H1 (cell line): ENCODE results near the gene SMURF2. TPM values are rescaled to one million over a fixed set of nuclear protein-coding genes. Genes with fewer than 3 reads are reported as not detected.
A peak's percentile ranks its signal among the peaks of the same experiment; 100 is the strongest.

Experiments
- CTCF ChIA-PET: fragments of 300-600 bp; sonication (Branson Sonifier 250); formaldehyde crosslinking; loops from one replicate; lab custom pipeline; 2021; ENCODE audit not compliant: partially characterized antibody; lab: Charles Lee
- POLR2A ChIA-PET: fragments of 300-600 bp; sonication (Branson Sonifier 250); formaldehyde crosslinking; loops from one replicate; lab custom pipeline; 2021; ENCODE audit warnings: inconsistent platforms; ENCODE audit not compliant: partially characterized antibody; lab: Charles Lee
- DNase-seq, 2 experiments: peaks; one replicate each; pipeline versions ENCODE4 v3.0.0 to v3.0.0-alpha.2; 2010 to 2022; ENCODE audit warnings: low spot score in 2 of 2, low read depth in 1 of 2, mixed read lengths in 1 of 2
- FAIRE-seq: peaks from 2 replicates; lab custom pipeline; 2011; peaks lifted over from hg19 to GRCh38; lab: Jason Lieb, UNC
- H2AFZ ChIP-seq: 2 replicates; pipeline ENCODE4 v1.8.1; 2012; ENCODE audit warnings: low read length, inconsistent platforms
- H2AK5ac ChIP-seq: 2 replicates; pipeline ENCODE4 v1.6.1; 2013; ENCODE audit warnings: low read depth, low read length
- H2BK120ac ChIP-seq: replicated peaks from 2 replicates; pipeline ENCODE3; 2013; ENCODE audit warnings: low read depth, low read length, inconsistent platforms
- H2BK12ac ChIP-seq: 2 replicates; pipeline ENCODE4 v1.6.1; 2013; ENCODE audit warnings: low read depth, low read length
- H2BK15ac ChIP-seq: 2 replicates; pipeline ENCODE4 v1.6.1; 2013; ENCODE audit warnings: low read length
- H2BK20ac ChIP-seq: 2 replicates; pipeline ENCODE4 v1.6.1; 2013; ENCODE audit warnings: low read length
- H2BK5ac ChIP-seq: 2 replicates; pipeline ENCODE4 v1.6.1; 2013; ENCODE audit warnings: low read depth, low read length
- H3K14ac ChIP-seq: 2 replicates; pipeline ENCODE4 v1.6.1; 2013; ENCODE audit warnings: inconsistent platforms; ENCODE audit not compliant: insufficient read length
- H3K18ac ChIP-seq: 2 replicates; pipeline ENCODE4 v1.6.1; 2013; ENCODE audit warnings: low read length; ENCODE audit errors: extremely low read depth
- H3K23ac ChIP-seq: 2 replicates; pipeline ENCODE4 v1.6.1; 2013; ENCODE audit warnings: inconsistent platforms; ENCODE audit not compliant: insufficient read length
- H3K23me2 ChIP-seq: 2 replicates; pipeline ENCODE4 v1.6.1; 2013; ENCODE audit warnings: low read depth, low read length
- H3K27ac ChIP-seq: 2 replicates; pipeline ENCODE4 v1.6.1; 2011; ENCODE audit warnings: low read depth, low read length, inconsistent platforms
- H3K27me3 ChIP-seq, 4 experiments: replicated peaks in 1 of 4; 1 replicate in 1 of 4; 2 replicates in 3 of 4; pipeline versions ENCODE4 v1.6.1 to v1.8.1; 2011 to 2013; ENCODE audit warnings: low read length in 3 of 4, mild to moderate bottlenecking in 3 of 4, inconsistent platforms in 2 of 4, mixed read lengths in 2 of 4, moderate library complexity in 1 of 4; ENCODE audit not compliant: control insufficient read depth in 3 of 4, insufficient read depth in 3 of 4; ENCODE audit errors: extremely low read depth in 1 of 4
- H3K36me3 ChIP-seq, 4 experiments: 2 replicates each; pipeline versions ENCODE4 v1.6.1 to v1.8.1; 2011 to 2013; ENCODE audit warnings: mild to moderate bottlenecking in 4 of 4, low read length in 3 of 4, moderate library complexity in 2 of 4, control low read depth in 1 of 4, inconsistent platforms in 1 of 4; ENCODE audit not compliant: insufficient read depth in 4 of 4, control insufficient read depth in 2 of 4
- H3K4ac ChIP-seq: replicated peaks from 2 replicates; pipeline ENCODE3; 2013; ENCODE audit warnings: low read length, low read depth, mixed read lengths, inconsistent platforms; ENCODE audit not compliant: insufficient read length
- H3K4me1 ChIP-seq, 4 experiments: replicated peaks in 1 of 4; 1 replicate in 1 of 4; 2 replicates in 3 of 4; pipeline versions ENCODE4 v1.6.1 to v1.8.1; 2011 to 2013; ENCODE audit warnings: low read length in 3 of 4, inconsistent platforms in 2 of 4, mixed read lengths in 1 of 4; ENCODE audit not compliant: insufficient read depth in 4 of 4, control insufficient read depth in 3 of 4
- H3K4me2 ChIP-seq, 2 experiments: 2 replicates each; pipeline versions ENCODE4 v1.6.1 to v1.8.1; 2011 to 2013; ENCODE audit warnings: low read depth in 2 of 2, low read length in 2 of 2, control low read depth in 1 of 2, inconsistent platforms in 1 of 2, mild to moderate bottlenecking in 1 of 2; ENCODE audit not compliant: insufficient read depth in 1 of 2
- H3K4me3 ChIP-seq, 4 experiments: fragments of 200-600, 300-600 bp in 1 of 4; sonication (generic), shearing (Covaris generic), sonication (Bioruptor Twin) in 1 of 4; 2 replicates each; pipeline versions ENCODE4 v1.5.1 to v1.8.1; 2011 to 2016; ENCODE audit warnings: low read length in 4 of 4, low read depth in 3 of 4, control low read depth in 2 of 4, inconsistent platforms in 2 of 4, mild to moderate bottlenecking in 2 of 4, mixed read lengths in 1 of 4, moderate library complexity in 1 of 4; ENCODE audit not compliant: insufficient read depth in 2 of 4; ENCODE audit errors: extremely low read depth in 1 of 4
- H3K56ac ChIP-seq: replicated peaks from 2 replicates; pipeline ENCODE3; 2013; ENCODE audit warnings: low read depth, mild to moderate bottlenecking, mixed read lengths, low read length, inconsistent platforms; ENCODE audit not compliant: insufficient read length
- H3K79me1 ChIP-seq: 2 replicates; pipeline ENCODE4 v1.6.1; 2013; ENCODE audit warnings: low read depth, low read length, control low read depth
- H3K79me2 ChIP-seq, 2 experiments: 2 replicates each; pipeline versions ENCODE4 v1.6.1 to v1.8.1; 2012 to 2013; ENCODE audit warnings: low read length in 2 of 2, mild to moderate bottlenecking in 2 of 2, inconsistent platforms in 1 of 2; ENCODE audit not compliant: insufficient read depth in 2 of 2, control insufficient read depth in 1 of 2
- H3K9ac ChIP-seq, 4 experiments: replicated peaks in 1 of 4; 1 replicate in 1 of 4; 2 replicates in 3 of 4; pipeline versions ENCODE4 v1.6.1 to v1.8.1; 2011 to 2013; ENCODE audit warnings: low read depth in 3 of 4, low read length in 3 of 4, control low read depth in 2 of 4, mild to moderate bottlenecking in 2 of 4, moderate library complexity in 2 of 4, inconsistent platforms in 1 of 4; ENCODE audit errors: extremely low read depth in 1 of 4
- H3K9me3 ChIP-seq, 2 experiments: 2 replicates each; pipeline versions ENCODE4 v1.6.1 to v1.8.1; 2012 to 2013; ENCODE audit warnings: mild to moderate bottlenecking in 2 of 2, moderate library complexity in 2 of 2, control low read depth in 1 of 2, inconsistent platforms in 1 of 2, low read depth in 1 of 2, low read length in 1 of 2, mixed read lengths in 1 of 2; ENCODE audit not compliant: insufficient read depth in 2 of 2
- H4K20me1 ChIP-seq, 2 experiments: replicated peaks in 1 of 2; 2 replicates each; pipeline versions ENCODE3 to v1.8.1; 2011 to 2013; ENCODE audit warnings: inconsistent platforms in 2 of 2, low read length in 2 of 2, mild to moderate bottlenecking in 1 of 2; ENCODE audit not compliant: insufficient read depth in 2 of 2, control insufficient read depth in 1 of 2
- H4K5ac ChIP-seq: 2 replicates; pipeline ENCODE4 v1.6.1; 2013; ENCODE audit warnings: low read length, low read depth, mixed read lengths, inconsistent platforms; ENCODE audit not compliant: insufficient read length
- H4K8ac ChIP-seq: 2 replicates; pipeline ENCODE4 v1.8.0; 2013; ENCODE audit warnings: mild to moderate bottlenecking, moderate library complexity, low read length, inconsistent platforms; ENCODE audit not compliant: insufficient read depth; ENCODE audit errors: extremely low read depth
- H4K91ac ChIP-seq: replicated peaks from 2 replicates; pipeline ENCODE3; 2013; ENCODE audit warnings: low read length, mixed read lengths, inconsistent platforms; ENCODE audit not compliant: insufficient read length
- WGBS, 2 experiments: shearing (Covaris generic) in 1 of 2; methylation state at CpG; one replicate each; pipeline versions ENCODE4 v1.1.6 to v1.1.7; 2013 to 2015; ENCODE audit warnings: low lambda C conversion rate in 2 of 2, mixed read lengths in 2 of 2, inconsistent platforms in 1 of 2, low coverage in 1 of 2, missing lambda C conversion rate in 1 of 2; ENCODE audit not compliant: insufficient replicate concordance in 2 of 2, insufficient coverage in 1 of 2, insufficient read length in 1 of 2; ENCODE audit errors: extremely low coverage in 1 of 2, missing lambda C conversion rate in 1 of 2; 5-methylcytosine and 5-hydroxymethylcytosine counted together
- polyA plus RNA-seq, 7 experiments: library from polyadenylated mRNA; depleted of rRNA in 3 of 7; stranded (reverse) in 5 of 7; unstranded in 2 of 7; fragments of >200 nt in 5 of 7; fragments of 200-250 nt in 2 of 7; gene quantifications; 1 replicate in 5 of 7; 2 replicates in 1 of 7; 4 replicates in 1 of 7; pipeline versions ENCODE4 v1.2.1 to v1.2.3, GENCODE V29; 2011 to 2013; ENCODE audit warnings: missing spikeins in 2 of 7, mixed read lengths in 2 of 7
- total RNA-seq: library from RNA; stranded (reverse); fragmentation: NEBNext Ultra II Directional; extraction: Animal tissue kit (Norgen Biotek cat#: 25700); gene quantifications from 2 replicates; pipeline ENCODE4 v1.2.1, GENCODE V29; 2021

The SMURF2 gene
- total and polyA plus RNA-seq, 2 of the 8 experiments (the other 6 are each of a cell fraction or from before 2014, with no cell fraction given) = 7.2 to 29.2 TPM

DNA sequence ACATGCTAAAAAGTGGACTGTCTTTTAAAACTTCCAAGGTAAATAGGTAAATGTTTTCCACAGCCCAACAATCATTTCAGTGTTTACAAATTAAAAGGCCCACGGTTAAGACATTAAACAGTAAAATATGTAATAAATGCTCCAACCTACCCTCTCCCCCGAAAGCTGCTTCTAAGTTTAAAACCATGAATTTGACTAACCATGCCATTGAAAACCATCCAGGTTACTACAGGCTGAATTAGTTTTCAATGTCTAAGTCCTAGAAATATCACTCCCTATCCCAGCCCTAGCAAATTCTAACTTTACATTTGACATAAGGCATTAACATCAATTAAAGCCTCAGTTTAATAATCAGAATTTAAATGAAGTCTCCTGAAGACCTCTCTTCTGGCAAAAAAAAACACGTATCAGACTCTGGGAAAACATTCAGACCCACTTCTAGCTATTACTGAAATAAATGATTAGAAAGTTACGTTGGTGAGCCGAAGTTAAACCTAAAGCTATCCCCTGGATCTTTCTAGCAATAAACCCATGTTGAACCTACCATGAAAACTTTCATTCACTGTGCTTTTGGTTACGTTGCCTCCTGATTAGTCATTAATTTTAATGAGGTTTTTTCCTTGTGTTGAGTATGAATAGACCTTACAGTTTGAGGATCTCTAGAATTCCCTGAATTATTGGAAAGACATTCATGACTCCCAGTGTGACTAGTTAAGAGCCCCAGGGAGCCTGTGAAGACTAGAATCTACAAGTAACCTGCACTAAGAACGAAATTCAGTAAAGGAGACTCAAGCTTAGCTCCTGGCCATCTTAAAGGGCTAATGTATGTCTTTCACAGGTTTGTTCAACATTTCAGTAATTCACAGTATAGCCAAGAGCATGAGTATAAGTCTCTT lies 163.6 kb downstream of the SMURF2 start:
- Histone ChIP-seq H2BK20ac (no peak overlapping the region), H3K79me2 (peaks cover 10 to 65% of the 10 kb centered on the region in 2 experiments), H3K18ac (no peak overlapping the region), H2BK5ac (no peak overlapping the region), H3K4me3 (peak overlapping the region in 1 of 4 experiments; percentile 70; a peak in 2 of 8 replicates), H3K27ac (no peak overlapping the region), H3K4ac (no peak overlapping the region), H3K23ac (no peak overlapping the region), H3K23me2 (peaks cover 6% of the 10 kb centered on the region), H3K56ac (no peak overlapping the region), H4K5ac (no peak overlapping the region), H2BK15ac (no peak overlapping the region), H4K20me1 (peaks cover 11 to 17% of the 10 kb centered on the region in 2 experiments), H2AFZ (no peak overlapping the region), H3K36me3 (peaks cover 40 to 59% (median 45%) of the 10 kb centered on the region in 4 experiments), H2AK5ac (no peak overlapping the region), H3K9me3 (no peaks in the 10 kb centered on the region), H3K4me1 (peaks cover 0 to 7% (median 3%) of the 10 kb centered on the region in 4 experiments; a peak in 5 of 7 replicates), H4K8ac (no peak overlapping the region), H2BK120ac (no peak overlapping the region), H3K79me1 (peaks cover 6% of the 10 kb centered on the region), H3K14ac (no peak overlapping the region), H2BK12ac (no peak overlapping the region), H3K27me3 (no peaks in the 10 kb centered on the region), H3K4me2 (peak overlapping the region in 1 of 2 experiments; percentile 92; a peak in 3 of 4 replicates), H3K9ac (no peak overlapping the region), H4K91ac (no peak overlapping the region)
- POLR2A ChIA-PET = interaction anchor here (0.6 to 11.8 kb wide), 27 partner anchors 6 to 724 kb away, joined by 3 to 320 read pairs (median 5); partner anchors contain the start of genes CEP95, DDX5 and SMURF2
- DNase-seq = no peak
- WGBS, 2 experiments = 85% methylated on average over 7 of the region's 7 CpGs; no CpG with 5 or more reads in 1 of the 2 experiments
- no peak for FAIRE-seq
- CTCF ChIA-PET = interaction anchor here (0.8 to 4.6 kb wide), 5 partner anchors 12 to 470 kb away, joined by 3 to 29 read pairs (median 3); no protein-coding TSS in a partner anchor
